HG03558 (cell line): ENCODE measurements around the gene GMNN.

Experiments used
- ATAC-seq: cut with Tn5 transposase; IDR thresholded peaks from one replicate; pipeline ENCODE4 v1.9.1; 2021; ENCODE audit warnings: moderate number of reproducible peaks; ENCODE audit not compliant: unreplicated experiment; ENCODE audit errors: extremely low read depth

The GMNN gene

GRCh38 chr6:24799541-24799915, 24.8 kb downstream of the GMNN start:
- ATAC-seq, result no peak

GRCh38 chr6:24802271-24803059, 27.7 kb downstream of the GMNN start:
- ATAC-seq, result no peak

DNA sequence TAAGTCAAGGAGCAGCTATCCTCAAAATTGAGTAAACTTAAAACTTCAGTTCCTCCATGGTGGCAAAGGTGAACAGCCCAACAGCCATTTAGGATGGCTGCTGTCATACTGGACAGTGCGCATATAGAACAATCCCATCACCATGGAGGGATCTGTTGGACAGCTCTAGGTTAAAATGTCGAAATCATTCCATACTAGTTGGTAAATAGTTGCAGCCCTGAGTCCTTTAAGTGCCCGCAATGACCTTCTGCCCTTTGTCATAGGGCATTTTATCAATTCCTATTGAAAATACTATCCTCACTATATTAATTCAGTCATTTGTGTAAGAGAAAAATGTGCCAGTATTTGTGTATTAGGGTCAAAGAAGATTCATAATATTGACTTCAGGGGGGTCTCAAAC, 32.8 kb downstream of the GMNN start:
- no peak for ATAC-seq

DNA sequence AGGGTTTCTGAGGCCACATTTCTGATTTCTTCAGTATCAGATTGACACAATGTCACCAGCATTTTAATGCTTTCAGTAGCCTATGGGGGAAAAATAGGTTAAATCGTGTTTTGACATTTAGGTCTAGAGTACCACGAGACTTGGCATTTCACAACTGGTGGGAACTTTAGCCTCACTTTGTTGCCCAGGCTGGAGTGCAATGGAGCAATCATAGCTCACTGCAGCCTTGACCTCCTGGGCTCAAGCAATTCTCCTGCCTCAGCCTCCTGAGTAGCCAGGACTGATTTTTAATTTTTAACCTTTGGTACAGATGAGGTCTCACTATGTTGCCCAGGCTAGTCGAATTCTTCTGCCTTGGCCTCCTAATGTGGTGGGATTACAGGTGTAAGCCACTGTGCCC, 35.0 kb downstream of the GMNN start:
- ATAC-seq, result no peak

DNA sequence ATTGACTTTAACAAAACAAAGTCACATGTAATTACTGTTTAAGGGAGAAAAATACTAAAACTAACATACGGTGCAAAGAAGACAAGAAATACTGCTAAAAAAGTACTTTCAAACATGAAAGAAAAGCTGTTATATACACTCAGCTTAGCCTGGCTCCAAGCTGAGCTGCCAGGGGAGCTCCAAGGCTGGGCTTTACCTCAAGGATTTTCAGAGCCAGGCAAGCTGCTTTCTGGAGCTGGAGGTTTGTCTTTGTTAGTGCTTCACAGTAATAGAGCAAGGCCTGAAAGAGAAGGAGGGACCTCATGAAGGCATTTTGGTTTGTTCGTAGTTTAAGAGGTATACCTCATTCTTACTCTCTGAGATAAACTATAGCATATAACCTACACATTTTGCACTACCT, 43.6 kb downstream of the GMNN start:
- ATAC-seq, result no peak

DNA sequence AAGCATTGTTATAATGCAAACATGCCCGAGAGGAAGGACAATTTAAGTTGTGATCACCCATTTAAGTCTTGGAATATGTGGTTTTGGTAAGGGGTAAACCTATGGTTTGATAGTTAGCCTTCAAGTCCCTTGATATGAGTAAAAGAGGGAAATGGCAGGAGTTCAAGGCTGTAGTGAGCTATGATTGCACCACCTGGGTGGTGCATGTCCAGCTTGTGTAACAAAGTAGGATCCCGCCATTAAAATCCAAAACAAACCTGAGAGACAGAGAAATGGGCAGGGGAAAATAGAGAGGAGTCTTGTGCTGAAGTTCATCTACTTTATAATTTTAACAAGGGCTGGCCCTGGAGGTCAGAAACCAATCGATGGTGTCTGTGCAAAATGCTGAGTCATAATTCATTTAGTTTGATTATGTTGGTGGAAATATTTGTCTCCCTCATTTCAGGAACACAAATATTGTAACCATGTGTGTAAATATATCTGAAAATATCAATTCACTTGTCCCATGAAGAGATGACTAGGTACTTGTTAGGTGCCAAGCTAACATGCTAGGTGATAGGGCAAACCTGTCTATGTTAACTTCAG, 47.2 kb downstream of the GMNN start:
- ATAC-seq, result no peak

GRCh38 chr6:24822696-24823095, 48.0 kb downstream of the GMNN start:
- no peak for ATAC-seq

- ATAC-seq, result no peak
Observed at GRCh38 chr6:24823185-24823584, 48.4 kb downstream of the GMNN start.

DNA sequence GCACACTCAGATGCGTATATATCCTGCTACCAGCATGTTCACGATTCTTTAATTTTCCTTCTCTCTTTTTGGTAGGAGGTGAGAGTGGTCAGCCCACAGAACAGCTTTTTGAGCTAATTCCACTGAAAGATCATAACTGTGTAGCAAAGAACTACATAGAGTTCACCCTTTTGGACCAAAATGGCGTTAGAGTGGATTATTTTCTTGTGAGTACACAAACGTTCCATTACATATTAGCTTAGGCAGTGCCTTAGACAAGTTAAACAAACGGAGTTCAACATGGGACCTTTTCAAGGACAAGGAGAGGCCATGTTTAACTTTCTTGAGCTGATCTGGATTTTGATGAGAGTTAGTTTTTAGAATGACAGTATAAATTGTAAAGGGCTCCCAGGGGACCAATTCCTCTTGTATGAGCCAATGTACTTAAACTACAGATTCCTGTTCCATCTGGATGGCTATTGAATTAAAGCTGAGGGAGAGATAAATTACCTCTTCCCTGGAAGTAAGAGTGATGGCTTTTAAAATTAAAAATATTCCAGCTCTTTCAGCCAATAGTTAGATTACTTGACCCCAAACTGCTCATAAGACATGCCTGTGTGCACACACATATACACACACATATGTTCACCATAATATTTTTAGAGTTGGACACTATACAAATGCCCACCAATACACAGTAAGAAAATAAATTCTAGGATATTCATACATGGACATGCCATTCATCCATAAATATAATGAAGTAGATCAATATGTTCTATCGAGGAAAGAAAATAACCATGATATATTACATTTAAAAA, 49.6 kb downstream of the GMNN start:
- ATAC-seq, result no peak

DNA sequence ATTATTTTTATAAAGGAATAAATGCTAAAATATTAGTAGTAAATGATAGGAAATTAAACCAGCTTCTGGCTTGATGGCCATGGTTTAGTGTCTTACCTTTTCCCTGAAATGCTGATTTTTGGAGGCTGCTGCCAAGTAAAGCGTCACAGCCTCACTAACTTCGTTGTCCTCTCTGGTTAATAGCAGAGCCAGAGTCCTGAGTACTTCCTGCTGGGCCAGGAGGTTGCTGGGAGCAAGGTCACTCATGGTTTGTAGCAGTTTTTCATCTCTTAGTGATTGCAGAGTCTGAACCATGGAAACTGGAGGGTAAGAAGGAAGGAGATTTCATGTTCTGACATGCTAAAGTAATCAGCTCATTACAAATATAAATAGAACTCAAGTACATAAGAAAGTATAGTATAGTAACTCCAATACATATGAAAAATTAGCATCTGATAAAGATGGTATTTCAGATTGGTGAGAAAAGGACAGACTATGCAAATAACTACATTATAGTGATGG, 50.4 kb downstream of the GMNN start:
- ATAC-seq, result no peak

DNA sequence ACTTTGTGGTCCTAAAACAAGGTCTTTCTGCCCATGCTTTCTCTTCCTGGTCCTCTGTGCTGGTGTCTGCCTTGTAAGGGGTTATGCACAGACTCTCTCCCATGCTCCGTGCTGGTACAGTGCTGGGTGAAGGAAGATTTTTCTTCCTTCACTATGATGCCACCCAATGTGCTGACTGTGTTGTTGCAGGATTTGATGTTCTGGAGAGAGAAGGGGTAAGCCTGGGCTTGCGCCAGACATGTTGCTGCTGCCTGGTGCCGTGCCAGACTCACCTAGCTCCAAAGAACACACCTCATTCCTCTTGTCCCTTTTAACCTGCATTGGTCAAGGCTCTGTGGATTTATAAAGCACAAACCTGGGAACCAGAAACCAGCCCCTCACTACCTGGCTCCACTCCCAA, 52.4 kb downstream of the GMNN start:
- ATAC-seq, result no peak

DNA sequence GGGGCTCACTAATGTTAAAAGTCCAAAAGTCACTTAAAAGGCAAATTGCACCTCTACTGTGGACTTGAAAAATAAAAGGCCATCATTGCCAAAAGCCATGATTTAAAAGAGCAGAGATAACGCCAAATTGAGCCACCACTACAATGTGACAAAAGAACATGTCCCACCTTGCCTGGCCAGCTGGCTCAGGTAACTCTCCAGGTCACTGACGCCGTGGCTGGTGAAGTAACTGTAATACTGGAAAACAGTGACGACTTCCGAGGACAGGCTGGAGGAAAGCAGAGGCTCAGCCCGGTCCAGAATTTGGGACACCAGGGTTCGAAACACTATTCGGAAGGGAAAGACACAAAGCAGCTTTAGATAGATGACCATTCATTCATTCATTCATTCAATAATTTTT, 53.2 kb downstream of the GMNN start:
- no peak for ATAC-seq

GRCh38 chr6:24829657-24830056, 54.9 kb downstream of the GMNN start:
- no peak for ATAC-seq

DNA sequence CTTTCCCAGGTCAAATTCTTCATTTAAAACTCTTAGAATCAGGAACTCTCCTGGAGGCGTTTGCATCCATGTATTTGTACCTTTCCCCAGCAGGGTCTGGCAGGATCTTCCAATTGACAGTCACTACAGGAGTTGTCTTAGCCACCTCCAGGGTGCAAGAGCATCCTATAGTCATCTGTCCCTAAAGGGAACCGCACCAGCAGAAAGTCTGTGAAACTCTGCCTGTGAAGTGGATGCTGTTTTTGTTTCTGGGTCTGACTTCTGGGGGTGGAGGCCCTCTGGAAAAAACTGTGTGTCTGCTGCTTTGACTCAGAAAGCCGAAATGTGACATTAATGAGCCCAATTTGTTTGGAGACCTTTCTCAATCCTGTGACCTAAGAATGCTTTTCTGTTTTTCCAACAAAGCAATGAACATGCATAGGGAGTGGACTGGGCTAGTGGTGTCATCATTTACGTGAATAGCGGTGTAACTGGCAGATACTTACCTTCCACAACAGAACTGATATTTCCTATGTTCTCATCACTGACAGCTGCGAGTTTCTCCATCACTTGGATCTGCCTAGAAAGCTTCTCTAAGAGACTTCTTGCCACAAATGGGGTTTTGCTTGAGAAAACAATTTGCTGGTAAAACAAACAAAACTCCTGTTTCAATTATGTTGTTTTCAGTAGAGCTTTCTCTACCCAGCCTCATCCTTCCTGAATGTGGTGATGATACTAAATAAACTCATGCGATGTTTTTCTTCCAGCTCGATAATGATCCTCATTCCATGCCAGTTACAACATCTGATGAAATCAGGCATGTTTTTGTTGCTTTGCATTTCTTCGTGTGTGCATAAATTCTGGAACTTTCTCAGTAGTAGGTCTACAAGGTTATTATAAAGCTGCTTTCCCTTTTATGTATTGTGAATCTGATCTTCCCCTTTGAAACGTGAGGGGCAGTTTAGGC, 57.3 kb downstream of the GMNN start:
- ATAC-seq, result no peak

DNA sequence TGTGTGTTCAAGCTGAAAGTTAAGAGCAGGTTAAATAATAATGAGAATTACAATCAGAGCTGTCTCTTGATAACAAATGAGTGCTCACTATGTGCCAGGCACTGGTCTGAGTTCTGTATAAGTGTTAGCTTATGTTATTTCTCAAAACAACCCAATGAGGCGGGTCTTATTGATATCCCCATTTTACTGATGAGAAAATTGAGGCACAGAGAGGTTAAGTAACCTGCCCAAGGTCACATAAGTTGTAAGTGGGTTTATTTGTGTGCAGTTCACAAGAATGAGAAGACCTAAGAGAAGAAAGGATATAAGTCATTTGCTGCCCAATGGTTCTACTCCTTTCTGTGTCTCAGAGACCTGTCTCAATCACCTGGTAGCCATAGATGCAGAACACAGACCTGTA, 58.1 kb downstream of the GMNN start:
- ATAC-seq, result no peak

GRCh38 chr6:24833711-24834386, 59.1 kb downstream of the GMNN start:
- no peak for ATAC-seq
